Karpas-422 (cell line): ENCODE results near the gene CGREF1. TPM values are rescaled to one million over a fixed set of nuclear protein-coding genes. Genes with fewer than 3 reads are reported as not detected.

ENCODE experiments used
- DNase-seq: peaks from one replicate; pipeline ENCODE4 v3.0.0-alpha.2; 2015
- H2AFZ ChIP-seq: fragments of 200-600 bp; sonication (generic); 2 replicates; pipeline ENCODE4 v1.6.1; 2014; ENCODE audit warnings: antibody characterized with exemption, low read length, mixed read lengths
- H3K27ac ChIP-seq: fragments of 200-600 bp; sonication (generic); 2 replicates; pipeline ENCODE4 v1.5.1; 2014; ENCODE audit warnings: mild to moderate bottlenecking, low read length, moderate library complexity
- H3K27me3 ChIP-seq: fragments of 200-600 bp; sonication (generic); 2 replicates; pipeline ENCODE4 v1.6.1; 2014; ENCODE audit warnings: low read length, mixed read lengths
- H3K36me3 ChIP-seq: fragments of 200-600 bp; sonication (generic); 2 replicates; pipeline ENCODE4 v1.6.1; 2014; ENCODE audit warnings: low read length, mixed read lengths; ENCODE audit not compliant: insufficient read depth
- H3K4me1 ChIP-seq: fragments of 200-600 bp; sonication (generic); 2 replicates; pipeline ENCODE4 v1.6.1; 2014; ENCODE audit warnings: mild to moderate bottlenecking, low read length, mixed read lengths
- H3K4me2 ChIP-seq: fragments of 200-600 bp; sonication (generic); 2 replicates; pipeline ENCODE4 v1.6.1; 2014; ENCODE audit warnings: low read length, low read depth, mild to moderate bottlenecking; ENCODE audit not compliant: poor library complexity, severe bottlenecking
- H3K4me3 ChIP-seq: fragments of 200-600 bp; sonication (generic); 2 replicates; pipeline ENCODE4 v1.5.1; 2014; ENCODE audit warnings: mild to moderate bottlenecking, antibody characterized with exemption, low read length, mixed read lengths
- H3K79me2 ChIP-seq: fragments of 200-600 bp; sonication (generic); 2 replicates; pipeline ENCODE4 v1.6.1; 2014; ENCODE audit warnings: mild to moderate bottlenecking, low read length, mixed read lengths
- H3K9ac ChIP-seq: fragments of 200-600 bp; sonication (generic); 2 replicates; pipeline ENCODE4 v1.6.0; 2014; ENCODE audit warnings: low read length
- H3K9me2 ChIP-seq: fragments of 200-600 bp; sonication (generic), shearing (Covaris generic); replicated peaks from 2 replicates; pipeline ENCODE4 v1.6.0; 2014; ENCODE audit warnings: mild to moderate bottlenecking, low read length, moderate library complexity; ENCODE audit not compliant: insufficient read depth
- H3K9me3 ChIP-seq: fragments of 300-700, 200-600 bp; sonication (generic); 2 replicates; pipeline ENCODE4 v1.6.1; 2014; ENCODE audit warnings: low read length, mixed read lengths
- H4K20me1 ChIP-seq: fragments of 200-600 bp; sonication (generic); 2 replicates; pipeline ENCODE4 v1.6.1; 2014; ENCODE audit warnings: mild to moderate bottlenecking, antibody characterized with exemption, low read length, low read depth; ENCODE audit not compliant: insufficient read depth
- total RNA-seq: library from RNA; depleted of rRNA; stranded (reverse); fragments of >200 nt; shearing (Covaris generic); gene quantifications from 2 replicates; pipeline ENCODE4 v1.2.3, GENCODE V29; 2014; ENCODE audit warnings: low replicate concordance

Gene CGREF1
- total RNA-seq, 1 experiment from 2014 or later: not detected

DNA sequence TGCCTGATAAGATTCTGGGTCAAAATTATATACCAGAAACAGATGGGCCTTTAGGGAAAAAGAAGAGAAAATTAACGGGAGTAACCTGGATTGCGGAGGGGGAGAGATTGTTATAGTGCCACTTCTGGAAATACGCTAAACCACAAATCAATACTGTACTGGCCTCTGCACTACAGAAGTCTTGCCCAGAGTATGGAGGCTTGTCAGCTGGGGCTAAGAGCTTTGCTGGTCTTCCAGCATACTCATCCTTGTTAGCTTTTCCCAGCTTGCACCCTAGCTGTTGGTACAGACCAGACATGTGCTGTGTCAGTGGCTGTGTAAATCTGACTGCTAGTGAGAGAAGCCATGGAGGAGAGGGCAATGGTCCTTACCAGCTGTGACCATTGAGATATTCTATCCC is 58.6 kb downstream of the CGREF1 start:
- Histone ChIP-seq H3K27ac (no peak overlapping the region), H3K79me2 (no peaks in the 10 kb centered on the region), H3K9me2 (no peaks in the 10 kb centered on the region), H3K9me3 (no peaks in the 10 kb centered on the region), H2AFZ (no peak overlapping the region), H3K9ac (no peak overlapping the region), H3K27me3 (no peaks in the 10 kb centered on the region), H3K4me1 (no peaks in the 10 kb centered on the region), H4K20me1 (no peaks in the 10 kb centered on the region), H3K4me3 (no peak overlapping the region), H3K4me2 (no peak overlapping the region), H3K36me3 (no peaks in the 10 kb centered on the region; the same call in 1 of the 2 replicates)
- no peak for DNase-seq

DNA sequence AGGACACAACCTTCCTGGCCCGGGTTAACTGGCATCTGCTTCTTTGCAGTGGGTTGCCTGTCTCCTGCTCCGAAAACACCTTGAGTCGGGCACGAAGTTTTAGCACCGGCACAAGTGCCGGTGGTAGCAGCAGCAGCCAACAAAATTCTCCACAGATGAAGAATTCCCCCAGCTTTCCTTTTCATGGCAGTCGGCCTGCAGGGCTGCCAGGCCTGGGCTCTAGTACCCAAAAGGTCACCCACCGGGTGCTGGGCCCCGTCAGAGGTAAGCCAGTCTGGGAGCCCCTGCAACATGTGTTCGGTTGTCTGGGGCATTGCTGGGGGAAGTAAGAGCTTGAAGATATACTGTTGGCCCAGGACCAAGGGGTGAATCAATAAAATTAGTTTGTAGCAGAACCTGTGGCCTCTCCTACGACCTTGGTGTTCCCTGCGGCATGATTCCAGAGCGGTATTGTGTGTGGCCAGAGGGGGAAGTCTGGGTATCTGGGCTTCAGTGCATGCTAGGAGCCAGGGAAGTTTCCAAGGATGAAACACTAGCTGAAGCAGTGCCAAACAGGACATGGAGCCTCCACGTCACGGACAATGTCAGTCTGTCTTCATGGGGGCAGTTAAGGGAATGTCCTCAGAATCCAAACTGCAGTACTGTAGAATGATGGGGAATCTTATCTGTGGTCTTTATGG is 59.6 kb downstream of the CGREF1 start:
- H3K9me3 ChIP-seq: no peaks in the 10 kb centered on the region
- no peak overlapping the region for H3K4me2 ChIP-seq
- H3K27ac ChIP-seq: no peak overlapping the region
- H3K9ac ChIP-seq: no peak overlapping the region
- H3K27me3 ChIP-seq: no peaks in the 10 kb centered on the region
- H3K4me3 ChIP-seq: no peak overlapping the region
- DNase-seq: no peak
- no peak overlapping the region for H2AFZ ChIP-seq
- H3K4me1 ChIP-seq: no peaks in the 10 kb centered on the region
- no peaks in the 10 kb centered on the region for H4K20me1 ChIP-seq
- H3K36me3 ChIP-seq: no peaks in the 10 kb centered on the region; the same call in 1 of the 2 replicates
- no peaks in the 10 kb centered on the region for H3K9me2 ChIP-seq
- H3K79me2 ChIP-seq: no peaks in the 10 kb centered on the region

DNA sequence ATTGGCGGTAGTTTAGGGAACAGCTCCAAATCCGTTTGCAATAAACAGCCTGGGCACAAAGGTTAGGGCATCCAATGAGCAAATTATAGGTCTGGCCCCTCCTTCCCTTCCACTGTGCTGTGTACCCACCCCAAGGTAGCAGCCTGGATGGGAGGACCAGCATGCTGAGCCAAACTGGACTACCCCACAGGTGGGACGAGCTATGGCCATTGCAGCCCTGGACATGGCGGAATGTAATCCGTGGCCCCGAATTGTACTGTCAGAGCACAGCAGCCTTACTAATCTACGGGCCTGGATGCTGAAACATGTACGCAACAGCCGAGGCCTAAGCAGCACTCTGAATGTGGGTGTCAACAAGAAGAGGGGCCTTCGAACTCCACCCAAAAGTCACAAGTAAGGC is 60.7 kb downstream of the CGREF1 start:
- Histone ChIP-seq H3K27ac (no peak overlapping the region), H3K4me3 (no peak overlapping the region), H3K79me2 (no peaks in the 10 kb centered on the region), H3K27me3 (no peaks in the 10 kb centered on the region), H3K9me2 (no peaks in the 10 kb centered on the region), H4K20me1 (no peaks in the 10 kb centered on the region), H3K36me3 (no peaks in the 10 kb centered on the region; the same call in 1 of the 2 replicates), H3K4me2 (no peak overlapping the region), H2AFZ (no peak overlapping the region), H3K9ac (no peak overlapping the region), H3K9me3 (no peaks in the 10 kb centered on the region), H3K4me1 (no peaks in the 10 kb centered on the region)
- no peak for DNase-seq

DNA sequence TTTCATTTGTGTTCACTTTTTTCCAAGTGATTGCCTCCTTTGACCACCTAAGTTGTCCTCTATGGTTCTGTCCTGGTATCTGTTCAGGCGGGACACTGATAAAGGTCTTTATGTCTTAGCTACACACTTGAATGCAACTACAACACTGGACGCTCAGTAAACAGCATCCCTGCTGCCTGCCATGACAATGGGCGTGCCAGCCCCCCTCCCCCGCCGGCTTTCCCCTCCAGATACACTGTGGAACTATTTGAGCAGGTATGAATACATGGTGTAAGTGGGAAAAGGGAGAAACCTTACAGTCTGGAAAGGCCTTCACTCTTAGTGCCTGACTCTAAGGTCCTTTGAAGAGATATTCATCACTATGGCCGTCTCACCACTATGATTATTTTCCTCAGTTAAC is 61.7 kb downstream of the CGREF1 start:
- no peaks in the 10 kb centered on the region; the same call in 1 of the 2 replicates for H3K36me3 ChIP-seq
- no peak overlapping the region for H3K4me2 ChIP-seq
- no peak overlapping the region for H2AFZ ChIP-seq
- no peak overlapping the region for H3K9ac ChIP-seq
- no peak for DNase-seq
- H3K9me2 ChIP-seq: no peaks in the 10 kb centered on the region
- H3K27ac ChIP-seq: no peak overlapping the region
- no peak overlapping the region for H3K4me3 ChIP-seq
- H3K79me2 ChIP-seq: peaks cover under 1% of the 10 kb centered on the region; the same call in 1 of the 2 replicates
- no peaks in the 10 kb centered on the region for H3K9me3 ChIP-seq
- no peaks in the 10 kb centered on the region for H3K27me3 ChIP-seq
- peaks cover 8% of the 10 kb centered on the region for H3K4me1 ChIP-seq
- H4K20me1 ChIP-seq: no peaks in the 10 kb centered on the region

DNA sequence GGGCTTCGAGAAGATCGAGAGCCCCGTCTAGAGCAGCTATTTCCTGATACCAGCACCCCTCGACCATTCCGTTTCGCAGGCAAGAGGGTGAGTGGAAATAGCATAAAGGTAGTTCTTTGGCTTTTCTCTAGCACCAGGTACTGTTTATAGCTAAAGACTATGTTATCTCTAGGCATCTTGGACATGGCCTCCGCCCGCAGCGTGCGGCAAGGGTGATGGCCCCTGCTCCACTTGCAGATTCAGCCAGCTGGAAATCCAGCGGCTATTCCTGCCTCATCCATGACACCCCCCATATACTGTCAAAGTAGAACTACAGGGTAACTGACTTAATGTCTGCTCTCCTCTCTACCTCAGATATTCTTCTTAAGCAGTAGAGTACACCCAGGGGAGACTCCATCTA is 64.2 kb downstream of the CGREF1 start:
- no peak for DNase-seq
- no peak overlapping the region for H2AFZ ChIP-seq
- H3K4me2 ChIP-seq: no peak overlapping the region
- peaks cover 4% of the 10 kb centered on the region; the same call in 1 of the 2 replicates for H3K79me2 ChIP-seq
- no peaks in the 10 kb centered on the region for H3K9me3 ChIP-seq
- peaks cover 12% of the 10 kb centered on the region for H3K4me1 ChIP-seq
- no peaks in the 10 kb centered on the region; the same call in 1 of the 2 replicates for H3K36me3 ChIP-seq
- no peaks in the 10 kb centered on the region for H4K20me1 ChIP-seq
- H3K9ac ChIP-seq: no peak overlapping the region
- H3K9me2 ChIP-seq: no peaks in the 10 kb centered on the region
- no peak overlapping the region for H3K27ac ChIP-seq
- H3K4me3 ChIP-seq: no peak overlapping the region
- H3K27me3 ChIP-seq: no peaks in the 10 kb centered on the region

DNA sequence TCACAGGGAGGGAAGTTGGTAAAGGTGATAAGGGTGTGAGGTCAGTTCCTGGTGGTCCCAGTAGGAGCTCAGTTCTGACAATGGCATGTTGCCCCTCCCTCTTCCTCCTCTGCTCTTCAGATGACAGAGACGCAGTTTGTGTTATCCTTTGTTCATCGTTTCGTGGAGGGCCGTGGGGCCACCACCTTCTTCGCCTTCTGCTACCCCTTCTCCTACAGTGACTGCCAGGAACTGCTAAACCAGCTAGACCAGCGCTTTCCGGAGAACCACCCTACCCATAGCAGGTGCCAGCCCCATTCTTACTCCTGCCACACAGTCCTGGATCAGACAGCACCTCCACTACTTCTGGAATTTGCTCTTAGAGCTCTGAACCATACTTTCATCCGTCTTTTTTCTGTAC is 65.2 kb downstream of the CGREF1 start:
- Histone ChIP-seq H3K36me3 (no peaks in the 10 kb centered on the region; the same call in 1 of the 2 replicates), H3K79me2 (peaks cover 4% of the 10 kb centered on the region; the same call in 1 of the 2 replicates), H4K20me1 (no peaks in the 10 kb centered on the region), H3K9me3 (no peaks in the 10 kb centered on the region), H3K9ac (no peak overlapping the region), H3K27me3 (no peaks in the 10 kb centered on the region), H2AFZ (no peak overlapping the region), H3K4me3 (no peak overlapping the region), H3K9me2 (no peaks in the 10 kb centered on the region), H3K4me1 (peaks cover 20% of the 10 kb centered on the region), H3K4me2 (no peak overlapping the region), H3K27ac (no peak overlapping the region)
- DNase-seq: no peak

DNA sequence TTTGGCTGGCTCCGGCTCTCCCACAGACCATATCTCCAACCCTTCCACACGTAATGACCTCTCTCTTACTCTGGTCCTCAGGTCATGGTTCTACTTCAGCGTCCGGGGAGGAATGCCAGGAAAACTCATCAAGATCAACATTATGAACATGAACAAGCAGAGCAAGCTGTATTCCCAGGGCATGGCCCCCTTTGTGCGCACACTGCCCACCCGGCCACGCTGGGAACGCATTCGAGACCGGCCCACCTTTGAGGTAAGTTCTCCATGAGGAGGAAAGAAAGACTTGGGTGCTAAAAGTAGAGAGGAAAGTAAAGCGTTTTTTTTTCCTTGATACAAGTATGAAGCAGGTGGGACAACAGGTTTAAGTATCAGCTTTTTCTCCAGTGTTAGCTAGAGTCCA is 65.6 kb downstream of the CGREF1 start:
- no peaks in the 10 kb centered on the region for H3K9me2 ChIP-seq
- H3K27ac ChIP-seq: no peak overlapping the region
- no peak overlapping the region for H3K4me3 ChIP-seq
- no peaks in the 10 kb centered on the region for H3K9me3 ChIP-seq
- peaks cover 20% of the 10 kb centered on the region for H3K4me1 ChIP-seq
- no peak for DNase-seq
- H3K27me3 ChIP-seq: no peaks in the 10 kb centered on the region
- H3K4me2 ChIP-seq: no peak overlapping the region
- H4K20me1 ChIP-seq: no peaks in the 10 kb centered on the region
- no peaks in the 10 kb centered on the region; the same call in 1 of the 2 replicates for H3K36me3 ChIP-seq
- H3K9ac ChIP-seq: no peak overlapping the region
- no peak overlapping the region for H2AFZ ChIP-seq
- H3K79me2 ChIP-seq: peaks cover 4% of the 10 kb centered on the region; the same call in 1 of the 2 replicates

DNA sequence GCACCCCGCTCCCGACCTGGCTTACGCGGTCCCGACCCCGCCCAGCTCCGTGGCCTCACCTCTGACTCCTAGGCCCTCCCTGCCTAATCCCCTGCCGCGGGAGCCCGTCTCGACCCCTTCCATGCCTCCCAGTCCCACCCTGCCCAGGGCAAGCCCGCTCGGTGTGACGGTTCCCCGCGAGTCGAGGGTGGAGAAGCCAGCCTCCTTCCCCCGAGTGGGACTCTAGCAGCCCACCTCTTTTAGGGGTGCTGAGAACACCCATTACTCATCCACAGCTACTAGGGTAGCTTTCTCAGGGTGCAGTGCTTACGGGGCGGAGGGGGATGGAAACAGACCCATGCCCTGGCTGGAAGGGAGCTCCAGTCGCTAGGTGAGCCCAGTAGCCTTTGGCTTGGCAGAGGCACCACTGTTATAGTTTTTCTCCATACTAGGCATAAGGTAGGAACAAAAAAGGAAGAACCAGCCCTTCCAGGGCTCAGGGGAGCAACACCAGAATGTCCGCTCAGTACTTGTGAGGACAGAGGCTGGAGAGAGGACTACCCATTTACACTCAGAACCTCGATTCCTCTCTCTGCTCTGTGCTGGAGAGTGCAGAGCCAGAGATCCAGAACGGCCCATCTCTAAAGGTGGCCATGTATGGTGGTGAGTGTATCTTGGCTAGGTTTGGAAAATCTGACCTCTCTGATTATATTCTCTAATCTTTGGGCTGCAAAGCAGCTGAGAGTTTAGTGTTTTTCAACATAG is 66.9 kb downstream of the CGREF1 start:
- Histone ChIP-seq H3K4me3 (peak overlapping the region; percentile 89), H3K79me2 (peaks cover 4% of the 10 kb centered on the region; the same call in 1 of the 2 replicates), H3K36me3 (no peaks in the 10 kb centered on the region; the same call in 1 of the 2 replicates), H3K9me3 (no peaks in the 10 kb centered on the region), H3K4me1 (peaks cover 20% of the 10 kb centered on the region), H3K27ac (no peak overlapping the region), H2AFZ (peak overlapping the region; percentile 39; the same call in 1 of the 2 replicates), H4K20me1 (no peaks in the 10 kb centered on the region), H3K9ac (peak overlapping the region; percentile 80), H3K27me3 (no peaks in the 10 kb centered on the region), H3K4me2 (peak overlapping the region; percentile 89), H3K9me2 (no peaks in the 10 kb centered on the region)
- DNase-seq: peak; percentile 67
